ENCODE results near the gene BLNK.

GRCh38 chr10:96289218-96289910, 18.0 kb upstream of the BLNK start:
- TF ChIP-seq CTCF (IDR thresholded peaks at IDR 0.05), result no peak
- TF ChIP-seq ZFX (IDR thresholded peaks at IDR 0.05; ENCODE audit: borderline replicate concordance), result no peak

Measured in 22Rv1 (cell line).